Activated CD4-positive, alpha-beta T cell treated with anti-CD3 and anti-CD28 coated beads, Interleukin-2, Interleukin-6, amounts not matched to agents 100 ng/mL and 50 ng/mL, durations not matched to agents 16 hours and 8 hours (primary cell): ENCODE data around the gene TFCP2.
A peak's percentile ranks its signal among the peaks of the same experiment; 100 is the strongest.
"Not testable (repeated sequence)": the region's sequence is repeated elsewhere in the genome, so short reads cannot be mapped to it uniquely, and the experiment has no call there.

Source experiments
- DNase-seq: peaks from one replicate; pipeline ENCODE4 v3.0.0-alpha.2; 2020

The TFCP2 gene

GRCh38 chr12:51080136-51080535, 92.8 kb downstream of the TFCP2 start:
- no peak for DNase-seq

- not testable (repeated sequence) for DNase-seq
Measured at GRCh38 chr12:51078866-51079265, 94.1 kb downstream of the TFCP2 start.

- DNase-seq: not testable (repeated sequence)
Measured at GRCh38 chr12:51078346-51078745, 94.6 kb downstream of the TFCP2 start.

GRCh38 chr12:51077930-51078329, 95.0 kb downstream of the TFCP2 start:
- DNase-seq: no peak

GRCh38 chr12:51076236-51076930, 96.6 kb downstream of the TFCP2 start:
- peak; percentile 32 for DNase-seq

GRCh38 chr12:51075390-51075789, 97.5 kb downstream of the TFCP2 start:
- no peak for DNase-seq

- no peak for DNase-seq
Measured at GRCh38 chr12:51071663-51072062, 101.3 kb downstream of the TFCP2 start.

GRCh38 chr12:51070004-51070403, 102.9 kb downstream of the TFCP2 start:
- no peak for DNase-seq

GRCh38 chr12:51067771-51068170, 105.2 kb downstream of the TFCP2 start:
- no peak for DNase-seq

- DNase-seq: no peak
Measured at GRCh38 chr12:51067229-51067628, 105.7 kb downstream of the TFCP2 start.

- DNase-seq: no peak
Measured at GRCh38 chr12:51065530-51065929, 107.4 kb downstream of the TFCP2 start.

GRCh38 chr12:51062631-51063397, 110.1 kb downstream of the TFCP2 start:
- no peak for DNase-seq

- DNase-seq: no peak
Measured at GRCh38 chr12:51059086-51059485, 113.8 kb downstream of the TFCP2 start.

GRCh38 chr12:51056242-51056641, 116.7 kb downstream of the TFCP2 start:
- no peak for DNase-seq

- DNase-seq: no peak
Measured at GRCh38 chr12:51055060-51055459, 117.9 kb downstream of the TFCP2 start.

GRCh38 chr12:51051787-51052186, 121.1 kb downstream of the TFCP2 start:
- no peak for DNase-seq

- no peak for DNase-seq
Measured at GRCh38 chr12:51049525-51049924, 123.4 kb downstream of the TFCP2 start.

GRCh38 chr12:51048661-51049251, 124.2 kb downstream of the TFCP2 start:
- DNase-seq: no peak

GRCh38 chr12:51047655-51048540, 125.0 kb downstream of the TFCP2 start, which contains the start of gene LETMD1:
LETMD1 (plus strand) TSS chr12:51048327; CDS start chr12:51048357, 30 bp downstream.
- peak; percentile 96 for DNase-seq
